ENCODE results near the gene PPIL6.

The PPIL6 gene

DNA sequence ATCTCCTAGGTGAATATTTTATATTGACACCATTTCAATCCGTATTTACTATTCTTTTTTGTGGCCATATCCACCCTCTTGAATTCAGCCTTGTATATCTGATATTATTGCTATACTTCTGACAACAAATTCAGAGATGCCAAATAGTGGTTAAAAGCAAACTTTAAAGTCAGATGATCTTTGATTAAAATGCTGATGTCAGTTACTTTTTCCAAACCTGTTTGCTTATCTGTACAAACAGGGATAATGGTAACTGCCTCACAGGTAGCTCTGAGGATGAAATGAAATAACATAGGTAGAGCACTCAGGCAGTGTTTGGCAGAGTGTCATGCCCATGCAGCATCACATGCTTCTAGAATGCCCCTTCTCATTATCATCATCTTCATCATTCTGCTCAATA, 19.2 kb downstream of the PPIL6 start:
- H3K27me3 ChIP-seq (ENCODE audit: insufficient read depth, low read length) = no peaks in the 10 kb centered on the region
- no peak overlapping the region for H2BK12ac ChIP-seq (ENCODE audit: low read length)
- H3K9ac ChIP-seq (ENCODE audit: low read length) = no peak overlapping the region
- H3K79me2 ChIP-seq (ENCODE audit: control insufficient read depth, insufficient read depth, low read length, poor library complexity) = no peaks in the 10 kb centered on the region
- no peak overlapping the region for H2BK120ac ChIP-seq (ENCODE audit: insufficient read depth, low read length, poor library complexity)
- no peak overlapping the region for H3K4me3 ChIP-seq (ENCODE audit: low read depth, low read length)
- H3K79me1 ChIP-seq (ENCODE audit: low read length) = no peaks in the 10 kb centered on the region
- H3K27ac ChIP-seq (ENCODE audit: low read depth, low read length) = no peak overlapping the region
- no peak overlapping the region for H3K18ac ChIP-seq (ENCODE audit: low read length)
- H3K14ac ChIP-seq (ENCODE audit: low read length) = no peak overlapping the region
- no peak overlapping the region for H4K91ac ChIP-seq (ENCODE audit: low read depth, low read length)
- H3K4ac ChIP-seq (ENCODE audit: low read depth, low read length) = no peak overlapping the region
- H4K12ac ChIP-seq (ENCODE audit: low read depth, low read length) = no peak overlapping the region
- H2BK5ac ChIP-seq (ENCODE audit: low read depth, low read length, poor library complexity) = no peak overlapping the region
- peak in 1 of 2 donors; percentile 29 for DNase-seq
- H3K36me3 ChIP-seq (ENCODE audit: control insufficient read depth in 1 of 2, insufficient read depth in 2 of 2, low read length in 2 of 2) = no peaks in the 10 kb centered on the region
- H3K4me1 ChIP-seq (ENCODE audit: control insufficient read depth in 1 of 2, insufficient read depth in 2 of 2, low read length in 2 of 2) = peaks cover 5 to 6% of the 10 kb centered on the region in 2 experiments
- no peak overlapping the region for H3K4me2 ChIP-seq (ENCODE audit: low read length)
- no CpG with 5 or more reads among the region's 1 CpG for WGBS (ENCODE audit: extremely low coverage, insufficient coverage, insufficient read length)
- H3K23ac ChIP-seq (ENCODE audit: low read length) = no peak overlapping the region
- no peak overlapping the region for H2AK5ac ChIP-seq (ENCODE audit: low read length)
- no peak overlapping the region for H4K8ac ChIP-seq (ENCODE audit: low read depth, low read length)
- no peaks in the 10 kb centered on the region for H3K9me3 ChIP-seq (ENCODE audit: insufficient read depth, low read depth, low read length)
- H2AFZ ChIP-seq (ENCODE audit: insufficient read depth, low read length, poor library complexity) = no peak overlapping the region

DNA sequence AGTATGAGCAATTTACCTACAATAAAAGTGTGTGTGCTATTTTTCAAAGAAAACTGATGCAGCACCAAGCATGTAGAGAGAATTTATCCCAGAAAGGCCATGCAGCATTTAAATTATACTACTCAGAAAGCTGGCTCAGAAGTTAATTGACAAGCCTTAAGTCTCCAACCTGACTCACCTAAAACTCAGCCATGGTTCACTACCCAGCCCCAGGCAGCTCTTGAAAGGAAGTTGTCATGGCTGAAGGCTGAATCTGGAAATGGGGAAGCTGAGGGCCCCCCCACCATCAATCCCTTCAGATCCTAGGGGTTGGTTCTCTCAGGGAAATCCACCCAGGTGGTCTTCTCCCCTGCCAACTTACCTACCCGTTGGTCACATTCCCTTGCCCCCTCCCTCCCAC, 19.7 kb downstream of the PPIL6 start:
- H3K9me3 ChIP-seq (ENCODE audit: insufficient read depth, low read depth, low read length) = no peaks in the 10 kb centered on the region
- no peaks in the 10 kb centered on the region for H3K79me1 ChIP-seq (ENCODE audit: low read length)
- H2BK12ac ChIP-seq (ENCODE audit: low read length) = no peak overlapping the region
- no peak overlapping the region for H3K27ac ChIP-seq (ENCODE audit: low read depth, low read length)
- H3K4me1 ChIP-seq (ENCODE audit: control insufficient read depth in 1 of 2, insufficient read depth in 2 of 2, low read length in 2 of 2) = peaks cover 5 to 6% of the 10 kb centered on the region in 2 experiments
- no peak overlapping the region for H2BK5ac ChIP-seq (ENCODE audit: low read depth, low read length, poor library complexity)
- WGBS (ENCODE audit: extremely low coverage, insufficient coverage, insufficient read length) = no CpG with 5 or more reads among the region's 1 CpG
- no peaks in the 10 kb centered on the region for H3K27me3 ChIP-seq (ENCODE audit: insufficient read depth, low read length)
- H3K18ac ChIP-seq (ENCODE audit: low read length) = no peak overlapping the region
- no peak overlapping the region for H2AK5ac ChIP-seq (ENCODE audit: low read length)
- H3K36me3 ChIP-seq (ENCODE audit: control insufficient read depth in 1 of 2, insufficient read depth in 2 of 2, low read length in 2 of 2) = no peaks in the 10 kb centered on the region
- no peaks in the 10 kb centered on the region for H3K79me2 ChIP-seq (ENCODE audit: control insufficient read depth, insufficient read depth, low read length, poor library complexity)
- no peak overlapping the region for H3K4ac ChIP-seq (ENCODE audit: low read depth, low read length)
- H4K8ac ChIP-seq (ENCODE audit: low read depth, low read length) = no peak overlapping the region
- no peak overlapping the region for H3K23ac ChIP-seq (ENCODE audit: low read length)
- H2BK120ac ChIP-seq (ENCODE audit: insufficient read depth, low read length, poor library complexity) = no peak overlapping the region
- H2AFZ ChIP-seq (ENCODE audit: insufficient read depth, low read length, poor library complexity) = no peak overlapping the region
- DNase-seq = peak in 1 of 2 donors; percentile 45
- no peak overlapping the region for H3K14ac ChIP-seq (ENCODE audit: low read length)
- no peak overlapping the region for H3K9ac ChIP-seq (ENCODE audit: low read length)
- H4K12ac ChIP-seq (ENCODE audit: low read depth, low read length) = no peak overlapping the region
- H3K4me2 ChIP-seq (ENCODE audit: low read length) = no peak overlapping the region
- H3K4me3 ChIP-seq (ENCODE audit: low read depth, low read length) = no peak overlapping the region
- H4K91ac ChIP-seq (ENCODE audit: low read depth, low read length) = no peak overlapping the region

DNA sequence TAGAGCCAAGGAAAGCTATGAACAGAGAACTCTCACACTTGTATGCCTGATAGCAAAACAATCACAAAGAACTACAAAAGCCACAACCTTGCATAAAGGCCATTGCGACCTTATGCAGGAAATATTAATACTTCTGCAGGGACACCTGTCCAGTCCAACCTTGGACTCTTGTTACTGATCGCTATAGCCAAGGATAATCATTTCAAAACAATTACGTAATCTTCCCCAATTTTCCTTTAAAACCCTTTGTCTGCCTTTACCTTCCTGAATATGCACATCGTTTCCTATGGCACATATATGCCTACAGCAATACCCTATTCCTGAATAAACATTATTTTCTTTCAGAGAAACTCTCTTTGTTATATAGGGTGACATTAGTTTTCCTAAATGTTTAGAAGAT, 22.8 kb downstream of the PPIL6 start:
- no peak overlapping the region for H2AFZ ChIP-seq (ENCODE audit: insufficient read depth, low read length, poor library complexity)
- H3K36me3 ChIP-seq (ENCODE audit: control insufficient read depth in 1 of 2, insufficient read depth in 2 of 2, low read length in 2 of 2) = no peaks in the 10 kb centered on the region
- H3K27ac ChIP-seq (ENCODE audit: low read depth, low read length) = no peak overlapping the region
- H3K14ac ChIP-seq (ENCODE audit: low read length) = no peak overlapping the region
- no peak overlapping the region for H2AK5ac ChIP-seq (ENCODE audit: low read length)
- WGBS (ENCODE audit: extremely low coverage, insufficient coverage, insufficient read length) = no CpG with 5 or more reads among the region's 4 CpGs
- no peak overlapping the region for H4K12ac ChIP-seq (ENCODE audit: low read depth, low read length)
- no peak overlapping the region for H3K18ac ChIP-seq (ENCODE audit: low read length)
- H4K91ac ChIP-seq (ENCODE audit: low read depth, low read length) = no peak overlapping the region
- H3K4me2 ChIP-seq (ENCODE audit: low read length) = no peak overlapping the region
- no peaks in the 10 kb centered on the region for H3K4me1 ChIP-seq (ENCODE audit: control insufficient read depth in 1 of 2, insufficient read depth in 2 of 2, low read length in 2 of 2)
- no peak overlapping the region for H3K4ac ChIP-seq (ENCODE audit: low read depth, low read length)
- H3K4me3 ChIP-seq (ENCODE audit: low read depth, low read length) = no peak overlapping the region
- no peaks in the 10 kb centered on the region for H3K27me3 ChIP-seq (ENCODE audit: insufficient read depth, low read length)
- H2BK5ac ChIP-seq (ENCODE audit: low read depth, low read length, poor library complexity) = no peak overlapping the region
- DNase-seq = no peak
- H2BK120ac ChIP-seq (ENCODE audit: insufficient read depth, low read length, poor library complexity) = no peak overlapping the region
- H3K79me1 ChIP-seq (ENCODE audit: low read length) = no peaks in the 10 kb centered on the region
- H3K23ac ChIP-seq (ENCODE audit: low read length) = no peak overlapping the region
- H2BK12ac ChIP-seq (ENCODE audit: low read length) = no peak overlapping the region
- no peaks in the 10 kb centered on the region for H3K9me3 ChIP-seq (ENCODE audit: insufficient read depth, low read depth, low read length)
- no peaks in the 10 kb centered on the region for H3K79me2 ChIP-seq (ENCODE audit: control insufficient read depth, insufficient read depth, low read length, poor library complexity)
- no peak overlapping the region for H4K8ac ChIP-seq (ENCODE audit: low read depth, low read length)
- H3K9ac ChIP-seq (ENCODE audit: low read length) = no peak overlapping the region

DNA sequence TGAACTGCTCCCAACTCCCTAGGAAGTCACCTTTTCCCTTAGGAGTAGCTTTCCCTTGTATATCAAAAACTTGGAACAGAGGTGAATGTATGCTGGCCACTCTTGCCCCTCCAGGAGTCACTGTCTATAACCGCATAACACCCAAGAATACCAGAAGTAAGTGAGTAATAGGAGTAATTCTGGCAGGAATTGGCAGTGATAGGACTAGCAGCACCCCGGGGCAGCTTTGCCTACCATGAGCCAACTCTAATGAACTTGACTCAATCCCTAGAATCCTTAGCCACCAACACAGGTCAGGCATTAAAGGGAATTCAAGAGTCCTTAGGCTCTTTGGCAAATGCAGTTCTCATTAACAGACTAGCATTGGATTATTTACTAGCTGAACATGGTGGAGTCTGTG, 29.4 kb downstream of the PPIL6 start:
- no peak overlapping the region for H3K14ac ChIP-seq (ENCODE audit: low read length)
- H2AFZ ChIP-seq (ENCODE audit: insufficient read depth, low read length, poor library complexity) = no peak overlapping the region
- no peak for DNase-seq
- H3K27me3 ChIP-seq (ENCODE audit: insufficient read depth, low read length) = no peaks in the 10 kb centered on the region
- no peaks in the 10 kb centered on the region for H3K9me3 ChIP-seq (ENCODE audit: insufficient read depth, low read depth, low read length)
- no peak overlapping the region for H2AK5ac ChIP-seq (ENCODE audit: low read length)
- H4K8ac ChIP-seq (ENCODE audit: low read depth, low read length) = no peak overlapping the region
- no CpG with 5 or more reads among the region's 2 CpGs for WGBS (ENCODE audit: extremely low coverage, insufficient coverage, insufficient read length)
- no peak overlapping the region for H3K18ac ChIP-seq (ENCODE audit: low read length)
- H3K4ac ChIP-seq (ENCODE audit: low read depth, low read length) = no peak overlapping the region
- H2BK5ac ChIP-seq (ENCODE audit: low read depth, low read length, poor library complexity) = no peak overlapping the region
- H4K91ac ChIP-seq (ENCODE audit: low read depth, low read length) = no peak overlapping the region
- H3K27ac ChIP-seq (ENCODE audit: low read depth, low read length) = no peak overlapping the region
- no peaks in the 10 kb centered on the region for H3K4me1 ChIP-seq (ENCODE audit: control insufficient read depth in 1 of 2, insufficient read depth in 2 of 2, low read length in 2 of 2)
- no peak overlapping the region for H2BK120ac ChIP-seq (ENCODE audit: insufficient read depth, low read length, poor library complexity)
- H3K36me3 ChIP-seq (ENCODE audit: control insufficient read depth in 1 of 2, insufficient read depth in 2 of 2, low read length in 2 of 2) = no peaks in the 10 kb centered on the region
- no peak overlapping the region for H4K12ac ChIP-seq (ENCODE audit: low read depth, low read length)
- H3K9ac ChIP-seq (ENCODE audit: low read length) = no peak overlapping the region
- no peak overlapping the region for H3K4me2 ChIP-seq (ENCODE audit: low read length)
- H3K79me2 ChIP-seq (ENCODE audit: control insufficient read depth, insufficient read depth, low read length, poor library complexity) = no peaks in the 10 kb centered on the region
- H3K79me1 ChIP-seq (ENCODE audit: low read length) = no peaks in the 10 kb centered on the region
- no peak overlapping the region for H2BK12ac ChIP-seq (ENCODE audit: low read length)
- no peak overlapping the region for H3K23ac ChIP-seq (ENCODE audit: low read length)
- H3K4me3 ChIP-seq (ENCODE audit: low read depth, low read length) = no peak overlapping the region
